Iris pigment epithelial cell (primary cell): Measurements from ENCODE around the gene COPE.

Experiments used
- DNase-seq: peaks from one replicate; pipeline ENCODE4 v3.0.0-alpha.2; 2011; ENCODE audit warnings: low read depth

Gene COPE

DNA sequence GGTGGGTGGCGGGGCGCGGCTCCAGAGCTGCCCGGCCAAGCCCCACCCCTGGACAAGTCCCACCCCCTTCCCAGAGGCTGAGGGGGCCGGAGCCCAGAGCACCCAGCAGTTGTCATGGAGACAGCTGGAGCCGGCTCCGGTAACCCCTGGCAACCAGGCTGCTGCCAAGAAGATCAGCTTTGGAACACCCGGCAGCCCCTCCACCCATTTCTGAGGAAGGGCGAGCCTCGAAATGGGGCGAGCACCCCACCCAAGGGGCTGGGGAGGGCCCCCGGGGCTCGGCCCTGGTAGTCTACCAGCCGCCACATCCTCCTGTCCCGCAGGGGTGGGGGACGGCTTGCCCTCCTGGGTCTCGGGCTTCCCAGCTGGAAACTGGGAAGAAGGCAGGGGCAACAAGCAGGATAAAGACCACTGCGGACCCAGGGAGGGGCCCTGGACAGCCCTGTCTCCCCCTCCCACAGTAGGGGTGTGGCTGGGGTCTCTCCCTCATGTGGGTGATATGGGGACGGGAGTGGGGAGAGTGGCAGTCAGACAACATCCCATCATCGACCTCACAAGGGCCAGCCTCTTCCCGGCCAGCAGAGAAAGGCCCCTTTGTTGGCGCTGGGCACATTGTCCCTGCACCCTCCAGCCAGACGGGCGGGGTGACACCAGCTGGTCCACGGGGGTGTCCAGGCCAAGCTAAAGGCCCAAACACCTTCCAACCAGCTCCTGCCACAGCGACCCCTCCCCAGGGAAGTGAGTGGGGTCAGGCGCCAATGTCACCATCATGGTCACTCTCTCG is 24.7 kb downstream of the COPE start:
- no peak for DNase-seq

DNA sequence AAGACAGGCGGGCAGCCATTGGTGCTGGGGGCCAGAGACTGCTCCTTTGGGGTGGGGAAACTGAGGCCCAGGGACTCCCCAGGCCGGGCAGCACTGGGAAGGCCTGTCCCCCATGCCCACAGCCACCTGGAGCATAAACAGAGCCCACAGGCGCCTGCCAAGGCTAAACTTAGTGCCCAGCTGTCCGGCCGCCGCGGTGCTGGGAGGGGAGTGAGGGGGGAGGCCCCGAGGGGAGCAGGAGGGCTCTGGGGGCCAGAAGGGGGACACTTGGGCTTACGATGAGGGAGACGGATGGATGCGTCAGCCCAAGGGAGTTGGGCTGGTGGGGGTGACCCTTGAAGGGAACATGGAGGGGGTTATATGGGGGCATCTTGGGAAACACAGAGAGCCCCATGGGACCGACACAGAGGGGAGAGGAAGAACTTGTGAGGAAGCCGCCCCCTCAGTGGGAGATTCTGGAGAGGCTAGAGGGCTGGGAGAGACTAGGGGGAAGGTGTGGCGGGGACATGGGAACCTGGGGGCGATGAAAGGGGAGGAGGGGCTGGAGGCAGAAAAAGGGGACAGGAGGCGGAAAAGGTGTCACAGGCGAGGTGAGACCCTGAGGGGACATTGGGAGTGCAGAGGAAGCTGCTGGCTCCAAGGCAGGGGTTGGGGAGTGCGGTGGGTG is 25.5 kb downstream of the COPE start:
- DNase-seq = no peak

DNA sequence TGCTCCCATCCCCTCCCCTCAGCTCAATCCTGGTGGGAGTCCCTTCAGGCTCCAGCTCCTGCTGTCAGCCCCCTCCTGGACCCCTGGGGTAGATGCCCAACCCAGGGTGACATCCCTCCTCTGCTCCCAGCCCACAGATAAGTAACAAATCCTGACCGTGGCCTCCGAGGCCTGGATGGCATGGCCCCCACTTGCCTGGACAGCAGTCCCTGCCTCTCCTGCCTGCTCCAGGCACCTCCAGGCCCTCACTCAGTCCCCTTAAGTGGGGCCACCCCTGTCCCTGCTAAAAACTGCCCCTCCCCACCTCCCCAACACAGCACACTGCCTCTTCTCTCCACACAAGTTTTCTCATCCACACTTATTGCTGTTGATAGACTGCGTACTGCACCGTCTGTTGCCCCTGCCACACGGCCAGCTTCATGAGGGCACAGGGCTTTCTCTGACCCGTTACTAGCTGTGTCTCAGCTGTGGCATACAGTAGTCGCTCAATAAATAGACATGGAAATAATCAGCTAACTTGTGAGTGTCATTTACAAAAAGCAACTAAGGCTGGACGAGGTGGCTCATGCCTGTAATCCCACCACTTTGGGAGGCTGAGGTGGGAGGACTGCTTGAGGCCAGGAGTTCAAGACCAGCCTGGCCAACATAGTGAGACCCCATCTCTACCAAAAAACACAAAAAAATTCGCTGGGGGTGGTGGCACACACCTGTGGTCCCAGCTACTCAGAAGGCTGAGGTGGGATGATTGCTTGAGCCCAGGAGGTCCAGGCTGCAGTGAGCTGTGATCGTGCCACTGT is 29.0 kb downstream of the COPE start:
- DNase-seq = no peak

DNA sequence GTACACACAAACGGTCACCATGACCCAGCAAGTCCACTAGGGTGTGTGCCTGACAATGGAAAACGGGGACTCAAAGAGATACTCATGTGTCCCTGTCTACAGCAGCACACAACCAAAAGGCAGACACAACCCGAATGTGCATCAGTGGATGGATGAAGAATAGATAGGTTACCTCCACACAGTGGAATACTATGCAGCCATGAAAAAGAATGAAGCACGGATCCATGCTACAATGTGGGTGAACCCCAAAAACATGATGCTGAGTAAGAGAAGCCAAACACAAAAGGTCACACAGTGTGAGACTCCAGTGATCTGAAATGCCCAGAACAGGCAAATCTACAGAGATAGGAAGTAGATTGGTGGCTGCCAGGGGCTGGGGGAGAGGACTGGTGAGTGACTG is 32.2 kb downstream of the COPE start:
- no peak for DNase-seq

DNA sequence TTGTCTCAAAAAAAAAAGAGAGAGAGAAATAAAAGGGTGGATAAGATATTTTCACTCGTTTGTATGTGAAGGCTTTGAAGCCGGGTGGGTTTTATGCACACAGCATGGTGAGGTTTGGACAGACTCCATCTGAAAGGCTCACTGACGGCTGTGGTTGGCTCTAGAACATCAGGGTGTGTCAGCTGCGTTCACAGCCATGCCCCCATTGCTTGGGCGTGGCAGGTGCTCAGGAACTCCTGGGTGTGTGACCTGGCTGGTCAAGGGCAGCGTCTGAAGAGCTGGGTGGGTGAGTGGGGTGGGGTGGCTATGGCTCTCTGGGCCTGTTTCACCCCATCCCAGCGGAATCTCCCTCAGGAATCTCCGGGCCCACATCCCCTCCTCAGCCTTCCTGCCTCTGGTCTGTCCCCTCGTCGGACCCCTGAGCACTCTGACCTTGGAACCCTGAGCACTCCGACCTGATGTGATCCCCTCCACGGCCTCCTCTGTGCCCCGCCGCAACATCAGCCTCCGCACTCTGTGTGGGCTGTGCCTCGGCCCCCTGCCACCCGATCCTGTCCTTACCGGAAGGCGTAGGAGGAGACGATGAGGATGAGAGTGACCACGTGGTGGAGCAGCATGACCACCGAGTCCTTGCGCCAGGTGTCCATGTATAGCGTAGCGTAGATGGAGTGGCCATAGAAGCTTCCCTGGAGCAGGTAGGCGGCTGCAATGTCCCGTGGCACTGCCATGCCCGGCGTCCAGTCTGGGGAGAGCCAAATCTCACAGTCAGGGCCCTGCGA is 35.5 kb downstream of the COPE start:
- no peak for DNase-seq

DNA sequence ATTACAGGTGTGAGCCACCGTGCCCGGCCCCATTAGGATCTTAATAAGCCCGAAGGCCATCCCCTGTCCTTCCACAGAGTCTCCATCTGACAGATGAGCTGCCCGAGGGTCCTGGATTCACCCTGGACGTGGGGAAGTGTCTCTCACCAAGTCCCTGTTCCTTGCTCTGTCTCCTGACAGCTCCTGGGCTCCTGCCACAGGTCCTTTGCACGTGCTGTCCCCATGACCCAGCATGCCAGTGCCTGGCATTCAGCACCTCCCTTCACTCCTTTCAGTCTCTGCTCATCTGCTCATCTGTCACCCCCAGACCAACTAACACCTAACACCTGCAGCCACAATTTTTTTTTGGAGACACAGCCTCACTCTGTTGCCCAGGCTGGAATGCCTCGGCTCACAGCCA is 37.7 kb downstream of the COPE start:
- no peak for DNase-seq

GRCh38 chr19:18879579-18880373 is 39.4 kb downstream of the COPE start:
- peak; percentile 14 for DNase-seq

- no peak for DNase-seq
Observed at GRCh38 chr19:18878858-18879578, 40.2 kb downstream of the COPE start.

- no peak for DNase-seq
Observed at GRCh38 chr19:18878058-18878797, 41.0 kb downstream of the COPE start.

GRCh38 chr19:18876865-18877264 is 42.3 kb downstream of the COPE start:
- no peak for DNase-seq

GRCh38 chr19:18875726-18876125 is 43.5 kb downstream of the COPE start:
- peak; percentile 45 for DNase-seq

GRCh38 chr19:18871543-18871942 is 47.6 kb downstream of the COPE start:
- no peak for DNase-seq

GRCh38 chr19:18870531-18871172 is 48.5 kb downstream of the COPE start:
- DNase-seq = no peak

DNA sequence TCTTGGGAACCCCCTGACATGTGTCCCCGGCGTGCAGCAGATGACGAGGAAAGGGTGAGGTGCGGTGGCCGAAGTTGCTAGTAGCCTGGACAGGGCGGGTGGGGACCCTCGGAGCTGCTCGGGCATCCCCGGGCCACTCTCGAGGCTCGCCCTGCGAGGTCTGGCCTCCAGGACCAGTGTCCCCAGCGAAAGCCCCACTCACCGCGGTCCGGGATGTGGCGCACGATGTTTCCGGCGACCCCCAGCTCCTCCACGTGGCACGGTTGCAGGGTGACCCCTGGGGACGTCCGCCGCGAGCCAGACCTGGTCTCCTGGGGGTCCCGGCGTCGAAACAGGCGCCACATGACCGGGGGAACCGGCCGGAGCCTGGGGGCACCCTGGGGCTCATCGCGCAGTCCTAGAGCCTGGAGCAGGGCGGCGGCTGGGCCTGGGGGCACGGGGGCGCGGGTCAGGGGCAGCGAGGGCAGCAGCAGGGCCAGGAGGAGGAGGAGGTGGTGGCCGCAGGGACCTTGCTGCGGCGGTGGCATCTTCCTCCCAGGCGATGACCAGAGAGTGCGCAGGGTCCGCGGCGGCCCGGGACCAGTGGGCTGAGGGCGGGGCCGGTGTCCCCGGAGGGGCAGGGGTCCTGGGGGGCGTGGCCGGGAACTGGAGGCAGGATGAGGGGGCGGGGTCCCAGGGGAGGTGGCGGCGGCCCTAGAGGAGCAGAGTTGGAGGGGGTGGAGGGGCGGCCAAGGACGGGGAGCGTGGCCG is 49.2 kb downstream of the COPE start:
- no peak for DNase-seq

DNA sequence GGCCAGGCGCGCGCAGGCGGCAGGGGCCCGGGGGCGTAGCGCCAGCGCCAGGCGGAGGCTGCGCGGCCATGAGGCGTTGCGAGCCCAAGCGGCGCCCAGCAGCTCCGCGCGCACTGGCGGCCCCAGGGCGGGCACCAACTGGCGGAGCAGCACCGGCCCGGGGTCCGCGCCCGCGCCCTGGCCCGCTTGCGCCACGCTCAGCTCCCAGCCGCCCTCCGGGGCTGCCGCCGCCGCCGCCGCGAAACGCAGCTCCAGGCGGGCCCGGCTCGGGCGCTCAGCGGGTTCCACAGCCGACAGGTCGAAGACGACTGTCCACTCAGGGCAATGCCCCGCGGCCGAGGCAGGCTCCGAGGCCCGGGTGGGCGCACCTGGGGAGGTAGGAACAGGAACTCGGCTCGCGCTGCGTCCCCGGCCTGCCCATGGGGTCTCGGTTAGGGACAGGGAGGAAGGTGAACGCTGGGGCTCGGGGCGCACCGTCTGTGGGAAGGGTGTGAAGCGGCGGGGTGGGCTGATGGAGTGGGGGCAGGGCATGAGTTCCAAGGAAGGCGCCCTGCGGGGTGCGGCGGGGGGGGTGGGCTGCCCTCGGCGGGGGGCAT is 50.1 kb downstream of the COPE start:
- no peak for DNase-seq

- no peak for DNase-seq
Observed at GRCh38 chr19:18868380-18869022, 50.7 kb downstream of the COPE start.

- DNase-seq = no peak
Observed at GRCh38 chr19:18867751-18868150, 51.4 kb downstream of the COPE start.

DNA sequence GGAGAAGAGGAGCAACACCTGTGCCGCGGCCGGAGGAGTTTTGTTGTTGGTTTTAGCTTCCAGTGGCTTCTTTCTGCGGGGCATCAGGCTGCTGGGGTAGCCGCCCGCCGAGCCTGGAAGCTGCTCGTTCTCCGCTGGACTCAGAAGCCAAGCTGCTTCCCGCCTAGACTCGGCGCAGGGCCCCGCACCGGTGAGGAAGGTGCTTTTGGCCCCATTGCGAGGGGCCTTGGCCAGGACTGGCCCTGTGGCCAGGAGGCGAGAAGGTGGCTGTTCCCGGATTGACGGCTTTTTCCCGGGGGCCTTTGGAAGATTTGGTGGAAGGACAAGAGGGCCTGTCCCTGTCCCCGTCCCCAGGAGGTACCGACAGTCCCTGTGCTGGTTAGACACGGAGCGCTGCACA is 52.0 kb downstream of the COPE start:
- DNase-seq = no peak
